IgD-negative memory B cell (primary cell): ENCODE data around the gene KRTAP7-1. TPM values are rescaled to one million over a fixed set of nuclear protein-coding genes. Genes with fewer than 3 reads are reported as not detected.

Experiments used
- polyA plus RNA-seq: library from polyadenylated mRNA; unstranded; fragments of 300-500 nt; fragmentation: Illumina TruSeq; gene quantifications from one replicate; pipeline ENCODE4 v1.2.3, GENCODE V29; 2021

The KRTAP7-1 gene
- polyA plus RNA-seq, 1 donor from 2014 or later: not detected

Other genes starting within 250 kb of the KRTAP7-1 start
- gene KRTAP22-2, start 239.4 kb downstream of the KRTAP7-1 start, polyA plus RNA-seq: not detected
- gene KRTAP6-3, start 237.3 kb downstream of the KRTAP7-1 start, polyA plus RNA-seq: not detected
- gene KRTAP6-2, start 230.9 kb downstream of the KRTAP7-1 start, polyA plus RNA-seq: not detected
- gene KRTAP22-1, start 228.7 kb downstream of the KRTAP7-1 start, polyA plus RNA-seq: not detected
- not detected for gene KRTAP6-1, start 215.8 kb downstream of the KRTAP7-1 start, polyA plus RNA-seq
- not detected for gene KRTAP20-1, start 213.3 kb downstream of the KRTAP7-1 start, polyA plus RNA-seq
- not detected for gene KRTAP20-4, start 209.1 kb downstream of the KRTAP7-1 start, polyA plus RNA-seq
- gene KRTAP20-2, start 194.6 kb downstream of the KRTAP7-1 start, polyA plus RNA-seq: not detected
- not detected for gene KRTAP20-3, start 186.9 kb downstream of the KRTAP7-1 start, polyA plus RNA-seq
- not detected for gene KRTAP21-3, start 111.0 kb downstream of the KRTAP7-1 start, polyA plus RNA-seq
- not detected for gene KRTAP21-2, start 82.5 kb downstream of the KRTAP7-1 start, polyA plus RNA-seq
- not detected for gene KRTAP21-1, start 74.3 kb downstream of the KRTAP7-1 start, polyA plus RNA-seq
- gene KRTAP8-1, start 16.5 kb downstream of the KRTAP7-1 start, polyA plus RNA-seq: not detected
- not detected for gene KRTAP11-1, start 51.8 kb upstream of the KRTAP7-1 start, polyA plus RNA-seq
- gene KRTAP19-8, start 208.7 kb upstream of the KRTAP7-1 start, polyA plus RNA-seq: not detected